GM12875 (cell line): Measurements from ENCODE around the gene CYP4V2.
"Not testable (repeated sequence)": the region's sequence is repeated elsewhere in the genome, so short reads cannot be mapped to it uniquely, and the experiment has no call there.

ENCODE experiments used
- H3K4me3 ChIP-seq: one replicate; pipeline ENCODE4 v1.5.1; 2011; ENCODE audit warnings: low read depth, low read length, control low read depth
- TF ChIP-seq, protein P1 (sequence below): IDR thresholded peaks from 2 replicates; pipeline ENCODE4 v1.5.1; 2011; ENCODE audit warnings: low read depth, mild to moderate bottlenecking, control low read depth, inconsistent platforms, low read length, moderate library complexity, borderline replicate concordance; ENCODE audit not compliant: insufficient read depth

The CYP4V2 gene

DNA sequence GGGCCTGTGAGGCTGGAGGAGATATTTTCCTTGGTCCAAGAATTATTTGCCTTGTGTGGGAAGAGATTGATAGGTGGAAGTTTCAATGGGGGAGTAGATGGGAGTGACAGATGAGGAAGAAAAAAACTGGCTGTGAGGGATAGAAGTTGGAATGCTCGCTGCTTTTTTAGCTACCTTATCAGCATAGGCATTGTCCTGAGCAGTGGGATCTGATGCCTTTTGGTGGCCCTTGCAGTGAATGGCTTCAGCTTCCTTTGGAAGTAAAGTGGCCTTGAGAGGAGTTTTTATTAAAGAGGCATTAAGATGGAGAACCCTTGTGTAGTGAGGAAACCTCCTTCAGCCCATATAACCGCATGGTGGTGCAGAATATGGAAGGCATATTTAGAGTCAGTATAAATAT lies 52.0 kb downstream of the CYP4V2 start:
- TF ChIP-seq, protein P1, sequence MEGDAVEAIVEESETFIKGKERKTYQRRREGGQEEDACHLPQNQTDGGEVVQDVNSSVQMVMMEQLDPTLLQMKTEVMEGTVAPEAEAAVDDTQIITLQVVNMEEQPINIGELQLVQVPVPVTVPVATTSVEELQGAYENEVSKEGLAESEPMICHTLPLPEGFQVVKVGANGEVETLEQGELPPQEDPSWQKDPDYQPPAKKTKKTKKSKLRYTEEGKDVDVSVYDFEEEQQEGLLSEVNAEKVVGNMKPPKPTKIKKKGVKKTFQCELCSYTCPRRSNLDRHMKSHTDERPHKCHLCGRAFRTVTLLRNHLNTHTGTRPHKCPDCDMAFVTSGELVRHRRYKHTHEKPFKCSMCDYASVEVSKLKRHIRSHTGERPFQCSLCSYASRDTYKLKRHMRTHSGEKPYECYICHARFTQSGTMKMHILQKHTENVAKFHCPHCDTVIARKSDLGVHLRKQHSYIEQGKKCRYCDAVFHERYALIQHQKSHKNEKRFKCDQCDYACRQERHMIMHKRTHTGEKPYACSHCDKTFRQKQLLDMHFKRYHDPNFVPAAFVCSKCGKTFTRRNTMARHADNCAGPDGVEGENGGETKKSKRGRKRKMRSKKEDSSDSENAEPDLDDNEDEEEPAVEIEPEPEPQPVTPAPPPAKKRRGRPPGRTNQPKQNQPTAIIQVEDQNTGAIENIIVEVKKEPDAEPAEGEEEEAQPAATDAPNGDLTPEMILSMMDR: no peak
- H3K4me3 ChIP-seq: no peak overlapping the region

DNA sequence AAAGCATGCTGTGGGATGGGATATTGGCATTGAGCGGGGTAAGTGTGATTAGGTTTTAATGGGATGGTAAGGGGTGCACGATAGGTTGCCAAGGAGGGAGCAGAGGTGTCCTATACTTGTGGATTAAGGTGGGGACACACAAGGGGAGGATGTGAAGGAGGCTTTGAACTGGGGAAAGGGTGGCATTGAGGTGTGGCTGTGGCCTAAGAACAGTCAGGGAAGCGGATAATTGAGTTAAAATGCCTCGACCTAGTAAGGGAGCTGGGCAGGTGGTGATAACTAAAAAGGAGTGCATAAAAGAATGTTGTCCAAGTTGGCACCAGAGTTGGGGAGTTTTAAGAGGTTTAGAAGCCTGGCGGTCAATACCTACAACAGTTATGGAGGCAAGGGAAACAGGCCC lies 53.5 kb downstream of the CYP4V2 start:
- H3K4me3 ChIP-seq: no peak overlapping the region
- TF ChIP-seq, protein P1: no peak

DNA sequence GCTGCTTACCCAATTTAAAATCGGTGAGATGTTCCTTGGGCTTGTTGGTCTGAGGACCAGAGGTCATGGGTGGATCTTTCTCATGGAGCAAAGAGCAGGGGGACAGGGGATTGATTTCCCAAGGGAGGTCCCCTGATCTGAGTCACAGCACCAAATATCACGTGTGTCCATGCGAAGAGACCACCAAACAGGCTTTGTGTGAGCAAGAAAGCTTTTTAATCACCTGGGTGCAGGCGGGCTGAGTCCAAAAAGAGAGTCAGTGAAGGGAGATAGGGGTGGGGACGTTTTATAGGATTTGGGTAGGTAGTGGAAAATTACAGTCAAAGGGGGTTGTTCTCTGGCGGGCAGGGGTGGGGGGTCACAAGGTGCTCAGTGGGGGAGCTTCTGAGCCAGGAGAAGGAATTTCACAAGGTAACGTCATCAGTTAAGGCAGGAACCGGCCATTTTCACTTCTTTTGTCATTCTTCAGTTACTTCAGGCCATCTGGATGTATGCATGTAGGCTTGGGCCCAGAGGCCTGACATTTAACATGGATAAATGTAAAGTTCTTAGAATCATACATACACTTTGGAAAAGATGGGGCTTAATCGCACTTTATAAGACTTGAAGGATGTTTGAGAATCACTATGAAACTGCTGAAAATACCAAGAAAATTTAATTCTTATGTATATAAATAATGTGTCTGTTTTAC lies 55.8 kb downstream of the CYP4V2 start:
- not testable (repeated sequence) for H3K4me3 ChIP-seq

DNA sequence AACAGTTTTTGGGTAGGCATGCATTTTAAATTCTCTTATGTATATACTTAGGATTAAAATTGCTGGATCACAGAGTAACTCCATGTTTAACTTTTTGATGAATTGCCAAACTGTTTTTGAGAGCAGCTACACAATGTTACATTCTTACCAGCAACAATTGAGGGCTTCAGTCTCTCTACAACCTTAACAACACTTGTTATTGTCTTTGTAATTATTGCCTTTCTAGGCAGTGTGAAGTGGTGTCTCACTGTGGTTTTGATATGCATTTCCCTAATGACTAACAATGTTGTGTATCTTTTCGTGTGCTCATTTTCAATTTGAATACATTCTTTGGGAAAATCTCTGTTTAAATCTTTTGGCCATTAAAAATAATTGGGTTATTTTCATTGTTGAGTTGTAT lies 57.3 kb downstream of the CYP4V2 start:
- no peak overlapping the region for H3K4me3 ChIP-seq
- TF ChIP-seq, protein P1: no peak

DNA sequence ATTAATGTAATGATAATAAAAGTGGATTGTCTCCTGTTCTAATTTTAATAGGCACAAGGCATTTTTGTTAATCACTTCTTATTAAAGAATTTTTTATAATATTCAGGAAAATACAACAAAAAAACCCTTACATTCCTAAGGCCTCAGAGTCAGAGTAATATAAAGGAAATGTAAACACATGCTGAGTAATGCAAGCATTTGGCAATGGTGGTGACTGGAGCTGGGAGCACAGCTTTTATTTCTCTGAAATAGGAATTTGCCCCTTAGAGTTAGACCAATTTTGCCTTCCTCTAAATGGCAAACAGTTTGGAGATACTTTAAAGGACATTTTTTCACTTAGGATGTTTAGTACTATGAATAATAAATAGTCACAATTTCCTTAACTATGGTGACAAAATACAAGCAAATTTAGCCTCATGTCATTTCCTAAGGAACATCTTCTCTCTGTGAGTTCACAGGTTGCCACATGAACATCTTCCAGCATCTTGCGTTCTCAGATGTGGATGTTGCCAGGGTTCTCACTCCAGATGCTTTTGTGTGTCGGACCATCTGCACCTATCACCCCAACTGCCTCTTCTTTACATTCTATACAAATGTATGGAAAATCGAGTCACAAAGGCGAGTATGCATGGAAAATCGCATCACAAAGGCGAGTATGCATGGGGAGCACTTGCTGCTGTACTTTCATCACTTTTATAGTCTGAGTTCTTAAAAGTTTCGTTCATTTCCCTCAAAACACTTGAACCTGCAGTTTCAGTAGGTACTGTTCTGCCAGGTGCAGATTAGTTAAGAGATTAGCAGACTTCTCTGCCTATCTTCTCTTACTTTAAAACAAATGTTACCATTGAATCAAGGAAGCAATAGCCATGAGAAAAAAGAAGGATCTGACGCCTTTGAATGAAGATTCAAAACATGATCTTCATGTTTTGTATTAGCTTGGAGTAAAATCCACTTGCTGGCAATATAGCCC lies 58.7 kb downstream of the CYP4V2 start:
- TF ChIP-seq, protein P1: no peak
- no peak overlapping the region for H3K4me3 ChIP-seq

DNA sequence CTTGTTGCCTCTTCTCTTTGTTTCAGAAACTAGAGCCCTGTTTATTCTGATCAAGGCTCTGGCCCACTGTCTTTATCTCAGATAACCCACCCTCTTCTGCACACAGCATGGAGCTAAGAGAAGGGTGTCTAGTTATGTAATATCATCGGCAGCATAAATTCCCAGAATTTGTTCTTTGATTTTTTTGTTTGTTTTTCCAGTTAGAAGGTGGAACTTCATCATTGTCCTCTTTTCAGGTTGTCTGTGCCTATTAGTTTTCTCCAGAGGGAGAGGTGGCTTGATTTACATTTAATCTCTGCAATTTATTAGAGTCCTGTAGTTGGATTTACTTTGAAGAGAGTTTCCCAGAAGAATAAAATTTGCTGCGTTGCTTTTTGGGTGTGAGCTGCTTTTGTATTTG lies 59.4 kb downstream of the CYP4V2 start:
- H3K4me3 ChIP-seq: no peak overlapping the region
- TF ChIP-seq, protein P1: no peak

DNA sequence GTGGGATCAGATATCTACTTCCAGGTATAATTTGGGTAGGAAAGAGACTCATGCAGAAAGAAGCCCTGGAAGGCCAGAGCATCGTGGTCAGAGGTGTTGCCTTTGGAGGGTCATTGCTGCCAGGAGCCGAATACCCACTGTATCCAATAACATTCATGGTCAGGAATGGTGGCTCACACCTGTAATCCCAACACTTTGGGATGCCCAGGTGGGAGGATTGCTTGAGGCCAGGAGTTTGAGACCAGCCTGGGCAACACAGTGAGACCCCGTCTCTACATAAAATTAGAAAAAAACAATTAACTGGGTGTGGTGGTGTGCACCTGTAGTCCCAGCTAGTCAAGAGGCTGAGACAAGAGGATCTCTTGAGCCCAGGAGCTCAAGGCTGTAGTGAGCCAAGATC lies 63.8 kb downstream of the CYP4V2 start:
- H3K4me3 ChIP-seq: no peak overlapping the region
- TF ChIP-seq, protein P1: no peak
